GM12875 (cell line): ENCODE data around the gene KIF21B.

ENCODE experiments used
- H3K4me3 ChIP-seq: one replicate; pipeline ENCODE4 v1.5.1; 2011; ENCODE audit warnings: low read depth, low read length, control low read depth
- TF ChIP-seq, protein P1 (sequence below): IDR thresholded peaks from 2 replicates; pipeline ENCODE4 v1.5.1; 2011; ENCODE audit warnings: low read depth, mild to moderate bottlenecking, control low read depth, inconsistent platforms, low read length, moderate library complexity, borderline replicate concordance; ENCODE audit not compliant: insufficient read depth

The KIF21B gene

DNA sequence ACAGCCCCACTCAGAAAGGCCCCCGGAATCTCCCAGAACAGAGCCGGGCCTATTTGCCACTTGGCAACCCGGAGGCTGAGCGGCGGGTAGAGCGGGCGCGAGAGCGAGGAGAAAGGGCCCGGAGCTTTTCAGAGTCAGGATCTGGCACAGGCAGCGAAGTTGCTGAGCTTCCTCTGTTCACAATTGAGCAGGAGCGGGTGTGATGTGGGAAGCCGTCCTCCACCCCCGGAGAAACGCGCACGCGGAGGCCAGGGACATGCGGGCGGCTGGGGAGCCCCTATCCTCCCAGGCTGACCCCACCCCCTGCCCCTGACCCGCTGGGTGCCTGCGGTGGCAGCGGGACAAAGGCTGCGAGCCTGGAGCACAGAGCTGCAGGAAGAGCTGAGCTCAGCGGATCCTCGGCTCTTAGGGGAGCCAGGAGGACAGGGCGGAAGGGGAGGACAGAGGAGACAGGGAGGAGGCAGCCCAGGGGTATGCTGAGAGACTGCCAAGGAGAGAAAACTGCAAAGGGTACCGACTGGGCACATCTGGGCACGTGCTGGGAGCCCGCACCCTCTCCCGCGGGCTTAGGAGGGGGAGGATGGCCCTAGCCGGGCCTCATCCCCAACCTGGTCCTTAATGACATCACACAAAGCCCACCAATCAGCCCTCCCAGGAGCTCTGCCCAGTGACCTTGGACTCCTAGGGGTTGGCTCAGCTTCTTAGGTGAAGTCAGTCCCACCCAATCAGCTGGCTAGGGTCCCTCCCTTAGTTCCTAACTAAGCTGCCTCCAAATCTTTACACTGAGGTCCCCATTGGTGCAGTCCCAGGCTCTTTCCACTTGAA lies 9.3 kb downstream of the KIF21B start:
- no peak overlapping the region for H3K4me3 ChIP-seq
- TF ChIP-seq, protein P1, sequence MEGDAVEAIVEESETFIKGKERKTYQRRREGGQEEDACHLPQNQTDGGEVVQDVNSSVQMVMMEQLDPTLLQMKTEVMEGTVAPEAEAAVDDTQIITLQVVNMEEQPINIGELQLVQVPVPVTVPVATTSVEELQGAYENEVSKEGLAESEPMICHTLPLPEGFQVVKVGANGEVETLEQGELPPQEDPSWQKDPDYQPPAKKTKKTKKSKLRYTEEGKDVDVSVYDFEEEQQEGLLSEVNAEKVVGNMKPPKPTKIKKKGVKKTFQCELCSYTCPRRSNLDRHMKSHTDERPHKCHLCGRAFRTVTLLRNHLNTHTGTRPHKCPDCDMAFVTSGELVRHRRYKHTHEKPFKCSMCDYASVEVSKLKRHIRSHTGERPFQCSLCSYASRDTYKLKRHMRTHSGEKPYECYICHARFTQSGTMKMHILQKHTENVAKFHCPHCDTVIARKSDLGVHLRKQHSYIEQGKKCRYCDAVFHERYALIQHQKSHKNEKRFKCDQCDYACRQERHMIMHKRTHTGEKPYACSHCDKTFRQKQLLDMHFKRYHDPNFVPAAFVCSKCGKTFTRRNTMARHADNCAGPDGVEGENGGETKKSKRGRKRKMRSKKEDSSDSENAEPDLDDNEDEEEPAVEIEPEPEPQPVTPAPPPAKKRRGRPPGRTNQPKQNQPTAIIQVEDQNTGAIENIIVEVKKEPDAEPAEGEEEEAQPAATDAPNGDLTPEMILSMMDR: no peak

DNA sequence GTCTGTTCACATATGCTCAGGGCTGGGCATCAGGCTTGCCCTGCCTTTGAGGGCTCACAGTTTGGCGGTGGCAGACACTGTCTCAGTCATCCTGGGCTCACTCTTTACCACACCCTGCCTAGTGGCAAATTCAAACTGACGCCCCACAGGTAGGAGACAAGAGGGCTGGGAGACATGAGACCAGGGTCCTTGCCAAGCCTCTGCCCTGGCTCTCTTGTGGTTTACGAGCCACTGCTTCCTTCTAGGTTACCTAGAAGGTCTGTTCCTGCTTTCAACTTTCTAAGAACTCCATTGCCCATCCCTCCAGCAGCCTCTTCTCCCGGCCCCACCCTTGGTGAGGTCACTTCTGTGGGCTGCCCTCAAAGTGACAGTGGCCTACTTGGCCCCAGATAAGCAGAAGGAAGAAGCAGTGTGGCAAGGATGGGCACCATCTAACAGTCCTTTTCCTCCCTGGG lies 10.5 kb downstream of the KIF21B start:
- no peak overlapping the region for H3K4me3 ChIP-seq
- TF ChIP-seq, protein P1: no peak

DNA sequence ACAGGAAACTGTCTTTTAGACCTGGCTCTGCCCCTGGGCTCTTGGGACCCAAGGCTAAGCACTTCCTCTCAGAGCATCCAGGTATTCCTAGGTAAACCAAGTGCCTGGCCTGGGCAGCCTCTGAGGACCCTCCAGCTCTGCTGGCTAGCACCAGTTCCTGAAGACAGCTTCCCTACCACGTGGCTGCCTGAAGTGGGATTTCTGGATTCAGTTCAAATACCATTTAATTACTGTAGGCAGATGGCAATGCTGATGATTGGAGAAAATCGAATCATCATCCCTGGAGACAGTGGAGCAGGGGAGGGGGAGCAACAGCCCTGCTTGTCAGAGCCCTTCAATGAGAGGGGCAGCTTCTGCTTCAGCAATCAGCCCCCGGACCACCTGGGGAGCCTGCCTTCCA lies 11.9 kb downstream of the KIF21B start:
- TF ChIP-seq, protein P1: no peak
- no peak overlapping the region for H3K4me3 ChIP-seq

DNA sequence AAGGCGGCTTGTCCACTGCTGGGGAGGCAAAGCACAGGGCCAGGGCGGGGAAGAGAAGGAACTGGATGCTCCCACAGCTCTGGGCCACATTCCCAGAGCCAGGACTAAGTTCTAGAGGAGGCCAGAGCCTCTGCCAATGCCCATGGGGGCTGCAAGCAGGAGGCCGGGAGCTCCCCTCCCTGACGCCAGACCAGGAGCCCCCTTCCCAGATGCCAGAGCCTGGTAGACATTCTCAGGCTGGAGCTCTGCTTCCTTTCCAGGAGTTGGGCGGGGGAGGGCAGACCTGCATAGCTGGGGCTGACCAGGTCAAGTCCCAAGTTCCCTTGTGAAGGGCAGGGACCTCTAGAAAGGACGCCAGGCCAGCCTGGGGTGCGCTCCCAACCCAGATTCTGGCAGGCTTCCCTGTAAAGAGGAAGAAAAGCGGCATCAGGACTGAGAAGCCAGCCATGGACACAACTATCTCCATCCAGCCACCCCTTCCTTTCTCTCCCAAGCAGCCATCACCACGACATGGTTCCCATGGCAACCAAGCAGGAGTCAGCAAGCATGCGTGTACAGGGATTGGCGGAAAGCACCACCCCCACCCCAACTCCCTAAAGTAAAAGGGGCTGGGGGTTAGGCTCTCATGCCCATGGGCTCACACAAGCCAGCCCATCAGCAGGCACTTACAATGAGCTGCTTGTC lies 13.4 kb downstream of the KIF21B start:
- TF ChIP-seq, protein P1: no peak
- H3K4me3 ChIP-seq: no peak overlapping the region

DNA sequence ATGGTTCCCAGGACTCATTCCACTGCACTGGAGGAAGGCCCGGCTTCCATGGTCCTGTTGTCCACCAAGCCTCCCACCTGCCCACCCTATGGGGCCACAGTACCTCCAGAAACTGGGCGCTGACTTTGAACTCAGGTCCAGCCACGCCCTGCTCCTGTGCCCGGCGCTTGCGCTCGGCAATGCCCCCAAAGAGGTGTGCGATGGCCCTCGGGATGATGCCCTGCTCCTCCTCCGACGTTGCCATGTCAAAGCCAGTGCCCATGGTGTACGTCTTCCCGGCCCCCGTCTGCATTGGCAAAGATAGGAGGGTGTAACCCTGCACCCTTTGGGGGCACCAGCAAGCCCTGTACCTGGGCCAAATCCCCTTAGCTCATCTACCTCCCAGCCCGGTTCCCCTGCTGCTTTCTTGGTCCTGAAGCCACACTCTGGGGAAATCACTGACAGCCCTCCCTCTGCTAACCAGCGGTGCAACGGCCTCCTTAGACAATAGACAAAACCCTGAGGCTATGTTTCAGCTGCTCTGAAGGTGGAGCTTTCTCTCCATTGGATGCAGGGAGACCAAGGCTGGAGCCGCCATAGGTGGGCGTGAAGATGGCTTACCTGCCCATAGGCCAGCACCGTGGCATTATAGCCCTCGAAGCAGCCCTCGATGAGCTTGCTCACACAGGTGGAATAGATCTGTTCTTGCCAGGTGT lies 14.7 kb downstream of the KIF21B start:
- H3K4me3 ChIP-seq: no peak overlapping the region
- TF ChIP-seq, protein P1: no peak

DNA sequence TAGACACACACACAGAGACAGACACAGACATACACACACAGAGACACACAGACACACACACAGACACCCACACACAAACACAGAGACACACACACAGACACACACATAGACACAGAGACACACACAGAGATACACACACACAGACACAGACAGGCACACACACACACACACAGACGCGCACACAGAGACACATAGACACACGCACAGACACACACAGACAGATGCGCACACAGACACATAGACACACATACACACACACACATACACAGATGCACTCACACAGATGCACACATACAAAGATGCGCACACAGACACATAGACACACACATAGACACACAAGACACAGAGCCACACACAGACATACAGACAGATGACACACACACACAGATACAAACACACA lies 16.0 kb downstream of the KIF21B start:
- no peak overlapping the region for H3K4me3 ChIP-seq
- TF ChIP-seq, protein P1: no peak
